ENCODE data around the gene BCL2L2.

DNA sequence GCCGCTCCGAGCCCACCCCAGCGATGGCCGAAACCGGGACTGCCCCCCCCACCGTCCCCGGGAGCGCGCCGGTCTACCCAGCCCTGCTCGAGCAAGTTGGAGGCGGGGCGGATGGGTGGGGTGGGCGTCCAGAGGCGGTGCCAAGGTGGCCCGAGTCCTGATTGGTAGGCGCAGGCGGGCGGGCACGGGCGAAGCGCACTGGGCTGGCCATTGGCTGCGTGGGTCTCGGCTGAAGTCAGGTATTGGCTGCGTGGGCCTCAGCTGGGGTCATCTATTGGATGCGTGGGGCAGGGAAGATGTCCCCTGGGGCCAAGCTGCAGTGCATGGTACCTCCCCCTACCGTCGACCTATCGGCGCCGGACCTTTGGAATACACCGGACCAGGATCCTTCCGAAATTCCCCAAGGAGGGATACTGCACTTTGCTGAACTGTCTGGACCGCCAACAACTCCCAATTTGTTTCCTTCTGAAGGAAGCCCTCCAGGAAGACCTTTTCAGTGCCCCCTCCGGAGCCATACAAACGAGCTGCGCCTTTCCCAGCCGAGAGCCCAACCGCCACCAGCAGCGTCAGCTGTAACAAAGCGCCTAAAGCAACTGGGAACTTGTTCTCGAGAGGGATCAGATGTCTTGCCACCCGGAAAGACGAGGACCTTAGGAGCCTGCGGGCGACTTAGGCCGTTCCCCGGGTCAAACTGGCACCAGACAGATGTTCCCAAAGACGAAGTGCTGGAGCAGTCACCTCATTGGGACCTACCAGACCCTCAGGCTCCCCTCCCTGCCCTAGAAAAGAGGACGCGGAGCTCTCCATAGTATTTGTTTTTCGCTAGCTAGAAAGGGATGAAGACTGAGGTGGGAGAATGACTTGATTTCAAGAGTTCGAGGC, 20.4 kb upstream of the BCL2L2 start, which contains the start of gene HOMEZ:
- TF ChIP-seq POLR2AphosphoS5 (IDR thresholded peaks at IDR 0.05; ENCODE audit: low read depth, low read length) (peak; percentile 48; the same call in 1 of the 2 replicates), TAF1 (IDR thresholded peaks at IDR 0.05; ENCODE audit: borderline replicate concordance, insufficient read depth, low read length) (no peak), FOXP2 (optimal IDR thresholded peaks at IDR 0.05; ENCODE audit: borderline replicate concordance, extremely low read depth, extremely low read length, insufficient read depth) (peak; percentile 54)
- TF ChIP-seq, protein P1, sequence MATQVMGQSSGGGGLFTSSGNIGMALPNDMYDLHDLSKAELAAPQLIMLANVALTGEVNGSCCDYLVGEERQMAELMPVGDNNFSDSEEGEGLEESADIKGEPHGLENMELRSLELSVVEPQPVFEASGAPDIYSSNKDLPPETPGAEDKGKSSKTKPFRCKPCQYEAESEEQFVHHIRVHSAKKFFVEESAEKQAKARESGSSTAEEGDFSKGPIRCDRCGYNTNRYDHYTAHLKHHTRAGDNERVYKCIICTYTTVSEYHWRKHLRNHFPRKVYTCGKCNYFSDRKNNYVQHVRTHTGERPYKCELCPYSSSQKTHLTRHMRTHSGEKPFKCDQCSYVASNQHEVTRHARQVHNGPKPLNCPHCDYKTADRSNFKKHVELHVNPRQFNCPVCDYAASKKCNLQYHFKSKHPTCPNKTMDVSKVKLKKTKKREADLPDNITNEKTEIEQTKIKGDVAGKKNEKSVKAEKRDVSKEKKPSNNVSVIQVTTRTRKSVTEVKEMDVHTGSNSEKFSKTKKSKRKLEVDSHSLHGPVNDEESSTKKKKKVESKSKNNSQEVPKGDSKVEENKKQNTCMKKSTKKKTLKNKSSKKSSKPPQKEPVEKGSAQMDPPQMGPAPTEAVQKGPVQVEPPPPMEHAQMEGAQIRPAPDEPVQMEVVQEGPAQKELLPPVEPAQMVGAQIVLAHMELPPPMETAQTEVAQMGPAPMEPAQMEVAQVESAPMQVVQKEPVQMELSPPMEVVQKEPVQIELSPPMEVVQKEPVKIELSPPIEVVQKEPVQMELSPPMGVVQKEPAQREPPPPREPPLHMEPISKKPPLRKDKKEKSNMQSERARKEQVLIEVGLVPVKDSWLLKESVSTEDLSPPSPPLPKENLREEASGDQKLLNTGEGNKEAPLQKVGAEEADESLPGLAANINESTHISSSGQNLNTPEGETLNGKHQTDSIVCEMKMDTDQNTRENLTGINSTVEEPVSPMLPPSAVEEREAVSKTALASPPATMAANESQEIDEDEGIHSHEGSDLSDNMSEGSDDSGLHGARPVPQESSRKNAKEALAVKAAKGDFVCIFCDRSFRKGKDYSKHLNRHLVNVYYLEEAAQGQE (IDR thresholded peaks at IDR 0.05; ENCODE audit: insufficient read depth in 1 of 2, low read depth in 2 of 2, low read length in 2 of 2) = no peak

Data from PFSK-1 (cell line).